IPS-18c (cell line): Measurements from ENCODE around the gene TSR2.
A peak's percentile ranks its signal among the peaks of the same experiment; 100 is the strongest.

Experiments
- H3K4me3 ChIP-seq: 2 replicates; pipeline ENCODE4 v1.7.0; 2013; ENCODE audit warnings: low read depth, mild to moderate bottlenecking, low read length, moderate library complexity; ENCODE audit not compliant: insufficient read depth
- H3K9me3 ChIP-seq: one replicate; pipeline ENCODE4 v1.6.1; 2013; ENCODE audit warnings: mild to moderate bottlenecking, low read length, moderate library complexity; ENCODE audit not compliant: control insufficient read depth, insufficient read depth

TSR2 gene

GRCh38 chrX:54439960-54440871 is at the start of gene TSR2:
Gene TSR2 (plus strand): TSS chrX:54440404. CDS start chrX:54440422, 18 bp downstream.
- H3K4me3 ChIP-seq: peak within 1 kb of the TSS; percentile 75
- H3K9me3 ChIP-seq: peaks cover 5% of the 10 kb centered on the region

GRCh38 chrX:54397113-54397512 is 43.1 kb upstream of the TSR2 start:
- H3K9me3 ChIP-seq: peaks cover 4% of the 10 kb centered on the region
- H3K4me3 ChIP-seq: no peak overlapping the region

- Histone ChIP-seq H3K4me3 (no peak overlapping the region), H3K9me3 (peaks cover 2% of the 10 kb centered on the region)
Observed at GRCh38 chrX:54407266-54407665, 32.9 kb upstream of the TSR2 start.

DNA sequence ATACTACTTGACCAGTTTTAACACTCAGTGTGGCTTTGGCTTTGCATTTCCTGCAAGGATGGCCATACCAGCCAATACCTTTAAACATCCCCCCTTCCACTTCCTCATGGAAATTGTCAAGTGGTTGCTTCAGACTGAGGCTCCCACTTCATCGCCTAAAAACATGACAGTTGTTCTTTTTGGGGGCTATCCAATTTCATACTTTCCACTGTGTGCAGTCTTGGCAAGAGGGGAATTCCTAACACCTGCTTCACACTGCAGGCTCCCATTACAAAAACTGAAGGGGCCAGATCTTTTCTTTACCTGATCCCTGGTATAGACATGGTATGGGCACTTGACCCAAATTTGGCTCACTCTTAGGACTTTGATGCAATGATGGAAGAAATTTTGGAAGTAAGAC is 28.5 kb upstream of the TSR2 start:
- H3K9me3 ChIP-seq: peaks cover 2% of the 10 kb centered on the region
- no peak overlapping the region for H3K4me3 ChIP-seq

DNA sequence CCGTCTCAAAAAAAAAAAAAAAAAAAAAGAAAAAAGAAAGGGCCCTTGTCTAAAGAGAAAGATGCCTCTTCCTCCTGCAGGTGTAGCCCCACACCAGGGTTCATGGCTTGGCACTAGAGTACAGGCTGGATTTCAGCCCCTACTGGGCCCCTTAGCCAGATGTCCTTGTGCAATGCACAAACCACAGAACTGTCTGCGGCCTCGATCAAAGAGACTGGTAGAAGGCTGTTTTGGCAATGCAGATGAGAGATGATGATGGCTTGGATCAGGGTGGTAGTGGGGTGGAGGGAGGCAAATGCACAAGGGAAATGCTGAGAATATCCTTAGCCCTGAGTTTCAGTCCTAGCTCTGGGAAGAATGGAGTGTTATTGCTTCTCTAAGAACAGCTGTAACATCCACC is 26.5 kb upstream of the TSR2 start:
- Histone ChIP-seq H3K9me3 (peaks cover 2% of the 10 kb centered on the region), H3K4me3 (no peak overlapping the region)

DNA sequence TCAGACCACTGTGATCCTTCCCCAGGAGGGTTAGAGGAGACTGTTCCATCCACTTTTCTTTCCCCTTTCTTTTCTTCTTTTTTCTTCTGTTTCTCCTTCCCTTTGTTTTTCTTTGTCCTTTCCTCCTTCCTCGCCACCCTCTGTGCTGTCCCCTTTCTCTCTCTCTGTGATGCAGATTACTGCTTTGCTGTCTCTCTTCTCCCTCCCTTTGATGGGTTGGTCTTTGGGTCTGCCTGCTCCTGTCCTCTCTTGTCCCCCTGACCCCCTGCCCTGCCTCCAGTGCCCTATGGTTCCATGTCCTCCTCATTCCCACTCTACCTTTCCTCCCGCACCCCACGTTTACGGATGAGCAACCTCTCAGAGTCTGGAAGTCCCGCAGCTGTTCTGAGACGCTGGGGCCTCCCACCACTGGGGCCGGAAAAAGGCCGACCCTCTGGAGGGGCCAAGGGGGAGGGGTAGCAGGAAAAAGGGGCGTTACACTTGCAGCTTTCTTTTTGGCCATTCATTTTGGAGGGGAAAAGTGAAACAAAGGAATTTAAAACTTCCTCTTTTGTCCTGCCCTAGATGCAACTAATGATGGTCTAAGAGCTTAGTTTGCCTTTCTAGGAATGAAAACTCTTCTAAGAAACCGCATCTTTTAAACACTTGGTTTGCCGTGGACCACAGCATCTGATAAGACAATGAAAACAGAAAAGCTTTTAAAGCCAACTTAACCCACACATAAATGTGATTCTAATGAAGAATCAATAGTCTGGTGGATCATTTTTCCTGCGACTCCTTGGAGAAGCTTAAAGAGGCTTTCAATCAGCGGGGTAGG is 24.5 kb upstream of the TSR2 start:
- peaks cover 3% of the 10 kb centered on the region for H3K9me3 ChIP-seq
- H3K4me3 ChIP-seq: no peak overlapping the region

DNA sequence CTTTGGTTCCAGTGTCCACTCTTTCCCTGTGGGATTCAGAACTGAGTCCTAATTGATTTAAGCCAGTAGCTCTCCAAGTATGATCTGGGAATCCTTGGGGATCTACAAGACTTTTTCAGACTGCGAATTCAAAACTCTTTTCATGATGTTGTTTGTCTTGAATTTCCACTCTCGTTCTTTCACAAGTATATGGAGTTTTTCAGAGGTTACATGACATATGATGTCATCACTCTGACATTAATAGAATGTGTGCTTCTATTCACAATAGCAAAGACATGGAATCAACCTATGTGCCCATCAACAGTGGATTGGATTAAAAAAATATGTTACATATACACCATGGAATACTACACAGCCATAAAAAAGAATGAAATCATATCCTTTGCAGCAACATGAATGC is 23.2 kb upstream of the TSR2 start:
- Histone ChIP-seq H3K4me3 (no peak overlapping the region), H3K9me3 (peaks cover 5% of the 10 kb centered on the region)

DNA sequence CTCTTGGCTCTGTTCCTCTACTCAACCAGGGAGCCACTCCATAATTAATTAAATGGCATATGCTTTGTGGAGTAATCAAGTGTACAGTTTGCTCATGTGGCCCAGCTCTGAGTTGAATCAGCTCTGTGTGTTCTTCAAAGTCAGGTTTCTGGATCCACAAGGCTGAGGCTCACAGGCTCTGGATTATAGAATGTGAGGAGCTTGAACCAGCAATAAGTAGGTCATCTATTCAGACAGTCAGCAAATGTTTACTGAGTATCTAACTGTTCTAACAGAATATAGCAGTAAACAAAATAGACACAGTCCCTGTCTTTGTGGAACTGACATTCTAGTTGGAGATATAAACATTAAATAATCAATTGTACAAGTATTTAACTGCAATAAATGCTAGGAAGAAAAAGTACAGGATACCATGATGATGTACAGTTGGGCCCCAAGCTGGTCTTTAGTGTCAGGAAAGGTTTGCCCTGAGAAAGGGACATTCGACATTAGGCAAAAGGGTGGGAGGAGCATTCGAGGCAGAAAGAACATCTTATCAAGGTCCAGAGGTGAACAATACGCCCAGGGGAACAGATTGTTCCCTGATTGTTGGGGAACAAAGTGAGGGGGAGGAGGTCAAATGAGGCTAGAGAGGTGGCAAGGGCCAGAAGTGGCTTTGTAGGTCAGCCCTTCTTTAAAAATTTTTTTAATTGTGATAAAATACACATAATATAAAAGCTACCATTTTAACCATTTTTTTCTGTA is 20.5 kb upstream of the TSR2 start:
- Histone ChIP-seq H3K4me3 (no peak overlapping the region), H3K9me3 (peaks cover 9% of the 10 kb centered on the region)

DNA sequence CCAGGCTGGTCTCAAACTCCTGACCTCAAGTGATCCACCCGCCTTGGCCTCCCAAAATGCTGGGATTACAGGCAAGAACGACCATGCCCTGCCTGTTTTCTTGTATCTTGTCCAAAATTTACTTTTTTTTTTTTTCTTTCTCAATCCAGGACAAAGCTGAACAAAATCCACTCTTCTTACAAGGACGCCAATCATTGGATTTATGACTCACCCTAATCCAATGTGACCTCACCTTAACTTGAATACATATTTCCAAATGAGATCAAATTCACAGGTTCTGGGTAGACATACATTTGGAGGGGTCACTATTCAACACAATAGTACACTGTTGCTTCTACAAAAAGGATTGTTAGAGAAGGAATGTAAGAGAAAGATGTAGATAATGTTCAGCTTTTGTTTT is 18.0 kb upstream of the TSR2 start:
- no peak overlapping the region for H3K4me3 ChIP-seq
- H3K9me3 ChIP-seq: peaks cover 11% of the 10 kb centered on the region

DNA sequence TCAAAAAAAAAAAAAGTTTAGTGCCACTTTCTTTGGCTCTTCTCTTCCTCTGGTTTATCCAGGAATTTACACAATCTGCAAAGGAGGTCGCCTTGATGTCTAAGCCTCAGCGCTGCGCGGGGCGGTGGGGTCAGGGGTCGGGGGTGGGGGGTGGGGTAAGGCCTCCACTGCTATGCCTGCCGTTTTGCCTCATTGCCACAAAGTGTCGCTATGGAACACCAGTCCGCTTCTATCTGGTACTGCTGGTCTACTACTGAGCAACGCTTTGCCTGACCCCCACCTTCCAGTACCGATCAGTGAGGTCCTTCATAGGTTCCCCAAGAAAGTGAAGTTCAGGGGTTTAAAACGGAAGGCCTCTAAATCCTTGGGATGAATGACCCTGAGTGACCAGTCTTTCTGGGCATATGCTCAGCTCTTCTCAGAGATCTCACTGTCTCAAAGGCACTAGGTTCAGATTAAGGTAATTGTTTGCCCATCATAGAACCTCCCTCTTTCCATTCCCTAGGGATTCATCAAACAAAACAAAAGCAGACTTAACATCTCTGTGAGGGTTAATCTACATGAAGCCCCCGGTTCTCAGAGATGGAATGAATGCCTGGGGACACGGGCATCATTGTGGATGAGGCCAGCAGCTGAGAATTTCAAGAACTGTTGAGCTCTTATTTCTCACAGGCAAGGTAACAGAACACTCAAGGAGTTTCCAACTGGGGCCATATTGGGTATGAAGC is 16.9 kb upstream of the TSR2 start:
- no peak overlapping the region for H3K4me3 ChIP-seq
- peaks cover 11% of the 10 kb centered on the region for H3K9me3 ChIP-seq

- Histone ChIP-seq H3K9me3 (peaks cover 6% of the 10 kb centered on the region), H3K4me3 (no peak overlapping the region)
Observed at GRCh38 chrX:54427837-54428424, 12.3 kb upstream of the TSR2 start.

DNA sequence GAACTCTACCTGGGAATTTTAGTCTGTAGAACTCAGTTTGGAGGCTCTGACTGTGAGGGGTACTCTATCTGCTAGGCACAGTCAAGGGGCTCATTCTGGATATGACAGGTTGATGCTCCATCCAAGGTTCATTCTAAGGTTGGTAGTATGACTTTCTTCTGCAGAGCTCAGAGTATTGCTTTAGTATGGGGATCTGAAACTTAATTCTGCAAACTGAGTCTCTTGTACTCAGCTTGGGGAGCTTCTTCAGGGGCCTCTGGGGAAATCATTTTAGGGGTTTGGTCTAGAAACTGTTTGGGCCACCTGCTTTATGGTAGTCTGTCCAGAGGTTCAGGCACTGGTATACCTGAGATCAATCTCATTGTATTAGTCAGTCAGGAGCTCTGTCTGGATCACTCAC is 9.7 kb upstream of the TSR2 start:
- Histone ChIP-seq H3K9me3 (peaks cover 4% of the 10 kb centered on the region), H3K4me3 (no peak overlapping the region)

- Histone ChIP-seq H3K9me3 (peaks cover 3% of the 10 kb centered on the region), H3K4me3 (no peak overlapping the region)
Observed at GRCh38 chrX:54435121-54435520, 5.1 kb upstream of the TSR2 start.

DNA sequence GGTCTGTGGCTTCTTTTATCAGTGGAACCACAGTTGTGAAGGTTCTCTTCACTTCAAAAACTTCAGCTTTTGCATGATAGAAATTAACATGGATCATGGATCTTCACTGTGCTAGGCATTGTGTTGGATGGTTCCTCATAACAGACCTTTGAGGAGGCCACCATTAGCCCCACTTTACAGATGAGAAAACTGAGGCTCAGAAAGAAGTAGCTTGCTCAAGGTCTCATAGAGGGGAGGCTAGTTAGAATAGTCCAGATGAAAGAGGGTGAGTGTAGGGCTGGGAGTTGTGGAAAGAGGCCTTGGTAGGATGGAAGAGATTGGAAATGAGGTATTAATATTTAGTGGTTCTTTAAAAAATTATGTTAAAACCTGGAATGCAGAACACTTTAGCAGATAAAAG is 2.6 kb downstream of the TSR2 start:
- no peak overlapping the region for H3K4me3 ChIP-seq
- H3K9me3 ChIP-seq: peaks cover 5% of the 10 kb centered on the region

GRCh38 chrX:54444752-54445151 is 4.5 kb downstream of the TSR2 start:
- H3K4me3 ChIP-seq: no peak overlapping the region
- peaks cover 9% of the 10 kb centered on the region for H3K9me3 ChIP-seq

DNA sequence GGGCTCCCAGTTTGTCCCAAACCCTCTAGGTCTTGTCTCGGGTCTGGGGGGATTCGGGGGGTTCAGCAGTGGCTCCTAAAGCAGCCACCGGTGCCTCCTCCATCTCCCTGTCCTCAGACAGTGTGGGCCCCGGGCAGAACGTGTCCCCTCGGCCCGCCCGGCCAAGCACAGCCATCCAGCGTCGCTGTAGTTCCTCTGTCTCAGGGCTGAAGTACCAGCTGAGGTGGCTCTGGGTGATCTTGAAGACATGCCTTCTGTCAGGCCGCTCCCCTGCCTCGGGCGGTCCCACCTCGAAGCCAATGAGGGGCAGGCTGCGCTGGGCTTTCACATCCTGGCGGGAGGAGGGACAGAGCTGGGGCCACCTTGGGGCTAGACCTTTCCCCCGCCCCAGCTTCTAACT is 5.9 kb downstream of the TSR2 start:
- Histone ChIP-seq H3K9me3 (peaks cover 9% of the 10 kb centered on the region), H3K4me3 (no peak overlapping the region)

DNA sequence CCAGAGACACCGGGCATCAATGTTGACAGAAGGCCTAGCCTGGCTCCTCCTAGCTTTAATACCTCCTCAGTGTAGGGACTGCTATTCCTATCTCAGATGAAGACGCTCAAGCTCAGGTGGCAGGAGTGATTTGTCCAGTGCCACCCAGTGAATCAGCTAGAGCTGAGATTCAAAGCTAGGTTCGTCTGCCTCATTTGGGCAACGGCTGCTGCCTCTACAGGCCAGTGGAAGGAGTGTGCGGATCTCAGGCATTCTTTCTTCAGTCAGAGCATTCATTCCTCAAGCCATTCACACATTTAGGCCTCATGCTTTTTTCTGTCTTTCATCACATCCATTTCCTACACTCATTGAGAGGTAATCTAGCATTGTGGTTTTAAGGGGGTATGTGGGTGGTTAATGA is 7.3 kb downstream of the TSR2 start:
- Histone ChIP-seq H3K4me3 (no peak overlapping the region), H3K9me3 (peaks cover 9% of the 10 kb centered on the region)
